ENCODE measurements around the gene AGPAT3.

DNA sequence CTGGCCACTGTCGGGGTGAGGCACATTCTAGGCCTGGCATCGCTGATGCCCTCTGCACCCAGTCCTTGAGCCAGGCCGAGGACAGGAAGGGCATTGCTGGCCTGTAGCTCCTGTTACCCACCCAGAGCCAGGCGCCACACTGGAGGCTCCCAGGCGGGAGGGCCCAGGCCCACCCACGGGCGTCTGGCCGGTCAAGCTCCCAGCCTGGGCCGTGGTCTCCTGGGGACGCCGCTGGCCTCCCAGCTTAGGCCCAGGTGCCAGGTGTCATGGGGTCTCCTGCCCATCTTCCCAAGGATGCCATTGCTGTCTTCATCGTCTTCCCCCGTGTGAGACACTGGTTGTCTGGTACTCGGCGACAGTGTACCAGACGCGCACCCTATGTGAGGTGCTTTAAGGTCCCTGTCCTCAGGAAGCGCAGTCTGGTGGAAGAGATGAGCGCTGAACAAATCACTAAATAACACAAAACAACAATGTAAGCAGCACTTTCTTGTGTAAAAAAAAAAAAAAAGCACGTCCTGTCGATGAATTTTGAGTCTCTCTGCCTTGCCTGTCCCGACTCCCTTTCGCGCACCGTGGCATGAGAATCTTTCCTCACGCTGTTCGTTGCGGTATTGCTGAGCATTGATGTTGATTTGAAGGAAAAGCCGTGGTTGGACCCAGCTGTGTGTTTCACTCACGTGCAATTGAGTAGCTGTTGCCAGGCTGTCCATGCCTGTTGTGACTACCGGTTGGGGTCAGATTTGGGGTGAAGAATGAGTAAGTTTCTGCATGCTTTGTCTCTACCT is 120.1 kb downstream of the AGPAT3 start:
- TF ChIP-seq, protein P1, sequence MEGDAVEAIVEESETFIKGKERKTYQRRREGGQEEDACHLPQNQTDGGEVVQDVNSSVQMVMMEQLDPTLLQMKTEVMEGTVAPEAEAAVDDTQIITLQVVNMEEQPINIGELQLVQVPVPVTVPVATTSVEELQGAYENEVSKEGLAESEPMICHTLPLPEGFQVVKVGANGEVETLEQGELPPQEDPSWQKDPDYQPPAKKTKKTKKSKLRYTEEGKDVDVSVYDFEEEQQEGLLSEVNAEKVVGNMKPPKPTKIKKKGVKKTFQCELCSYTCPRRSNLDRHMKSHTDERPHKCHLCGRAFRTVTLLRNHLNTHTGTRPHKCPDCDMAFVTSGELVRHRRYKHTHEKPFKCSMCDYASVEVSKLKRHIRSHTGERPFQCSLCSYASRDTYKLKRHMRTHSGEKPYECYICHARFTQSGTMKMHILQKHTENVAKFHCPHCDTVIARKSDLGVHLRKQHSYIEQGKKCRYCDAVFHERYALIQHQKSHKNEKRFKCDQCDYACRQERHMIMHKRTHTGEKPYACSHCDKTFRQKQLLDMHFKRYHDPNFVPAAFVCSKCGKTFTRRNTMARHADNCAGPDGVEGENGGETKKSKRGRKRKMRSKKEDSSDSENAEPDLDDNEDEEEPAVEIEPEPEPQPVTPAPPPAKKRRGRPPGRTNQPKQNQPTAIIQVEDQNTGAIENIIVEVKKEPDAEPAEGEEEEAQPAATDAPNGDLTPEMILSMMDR (IDR thresholded peaks at IDR 0.05; ENCODE audit: extremely low read depth in 1 of 2, insufficient read depth in 1 of 2, low read depth in 1 of 2, low read length in 2 of 2): no peak
- TF ChIP-seq FOS (IDR thresholded peaks at IDR 0.05; ENCODE audit: borderline replicate concordance, insufficient read depth, low read length) (no peak), POLR2A (IDR thresholded peaks at IDR 0.05; ENCODE audit: low read depth, low read length) (no peak)
